Breast epithelium (tissue), 4 donors: ENCODE results near the gene ASCC2. TPM values are rescaled to one million over a fixed set of nuclear protein-coding genes. Genes with fewer than 3 reads are reported as not detected.

ENCODE experiments used
- DNase-seq, 2 donors: peaks; one replicate each; pipeline ENCODE4 v3.0.0-alpha.2; 2019; ENCODE audit warnings: low spot score in 2 of 2
- H3K27ac ChIP-seq, 2 donors: fragments of 200-600 bp; sonication (generic) in 1 of 2; one replicate each; pipeline ENCODE4 v1.5.1; 2016 to 2019; ENCODE audit warnings: mild to moderate bottlenecking in 1 of 2
- H3K27me3 ChIP-seq, 2 donors: fragments of 200-600 bp; sonication (generic) in 1 of 2; one replicate each; pipeline versions ENCODE4 v1.5.1 to v1.6.0; 2017 to 2019; ENCODE audit warnings: control low read depth in 1 of 2, mild to moderate bottlenecking in 1 of 2
- H3K36me3 ChIP-seq: fragments of 200-600 bp; one replicate; pipeline ENCODE4 v1.5.1; 2019
- H3K4me1 ChIP-seq, 2 donors: fragments of 200-600 bp; sonication (generic); one replicate each; pipeline ENCODE4 v1.5.1; 2016 to 2019; ENCODE audit warnings: control low read depth in 1 of 2
- H3K4me3 ChIP-seq, 3 donors: fragments of 200-600 bp; sonication (generic); 1 replicate in 2 of 3; 2 replicates in 1 of 3; pipeline ENCODE4 v1.5.1; 2016 to 2019; ENCODE audit warnings: mild to moderate bottlenecking in 3 of 3, moderate library complexity in 2 of 3
- H3K9me3 ChIP-seq, 2 donors: fragments of 200-600 bp; sonication (generic) in 1 of 2; one replicate each; pipeline ENCODE4 v1.5.1; 2016 to 2019; ENCODE audit warnings: control low read depth in 1 of 2
- POLR2A ChIP-seq: fragments of 450-650 bp; IDR thresholded peaks from one replicate; pipeline ENCODE4 v1.6.1; 2016; ENCODE audit warnings: antibody characterized with exemption, mild to moderate bottlenecking, moderate library complexity
- POLR2AphosphoS5 ChIP-seq, 3 donors: sonication (generic); formaldehyde crosslinking; IDR thresholded peaks; one replicate each; pipeline ENCODE4 v1.6.1; 2017; ENCODE audit warnings: antibody characterized with exemption in 3 of 3
- intact Hi-C: fragments of 100-400 bp; cut with DNase I; formaldehyde crosslinking; loops from one replicate; pipeline ENCODE4 v1.15.1; 2023; ENCODE audit warnings: low total_unique reads
- total RNA-seq, 3 donors: library from RNA; depleted of rRNA; stranded (reverse); fragments of >200 nt; gene quantifications; one replicate each; pipeline ENCODE4 v1.1.0, GENCODE V29; 2016
- TF ChIP-seq, protein P1 (sequence below), 3 donors: fragments of 450-650 bp; IDR thresholded peaks; one replicate each; pipeline ENCODE4 v1.5.1; 2016 to 2017; ENCODE audit warnings: antibody characterized with exemption in 3 of 3, mild to moderate bottlenecking in 3 of 3, moderate library complexity in 3 of 3

ASCC2 gene, protein sequence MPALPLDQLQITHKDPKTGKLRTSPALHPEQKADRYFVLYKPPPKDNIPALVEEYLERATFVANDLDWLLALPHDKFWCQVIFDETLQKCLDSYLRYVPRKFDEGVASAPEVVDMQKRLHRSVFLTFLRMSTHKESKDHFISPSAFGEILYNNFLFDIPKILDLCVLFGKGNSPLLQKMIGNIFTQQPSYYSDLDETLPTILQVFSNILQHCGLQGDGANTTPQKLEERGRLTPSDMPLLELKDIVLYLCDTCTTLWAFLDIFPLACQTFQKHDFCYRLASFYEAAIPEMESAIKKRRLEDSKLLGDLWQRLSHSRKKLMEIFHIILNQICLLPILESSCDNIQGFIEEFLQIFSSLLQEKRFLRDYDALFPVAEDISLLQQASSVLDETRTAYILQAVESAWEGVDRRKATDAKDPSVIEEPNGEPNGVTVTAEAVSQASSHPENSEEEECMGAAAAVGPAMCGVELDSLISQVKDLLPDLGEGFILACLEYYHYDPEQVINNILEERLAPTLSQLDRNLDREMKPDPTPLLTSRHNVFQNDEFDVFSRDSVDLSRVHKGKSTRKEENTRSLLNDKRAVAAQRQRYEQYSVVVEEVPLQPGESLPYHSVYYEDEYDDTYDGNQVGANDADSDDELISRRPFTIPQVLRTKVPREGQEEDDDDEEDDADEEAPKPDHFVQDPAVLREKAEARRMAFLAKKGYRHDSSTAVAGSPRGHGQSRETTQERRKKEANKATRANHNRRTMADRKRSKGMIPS
- total RNA-seq, result 10 to 100 TPM; 37.0 to 60.3 (median 45.8) TPM

DNA sequence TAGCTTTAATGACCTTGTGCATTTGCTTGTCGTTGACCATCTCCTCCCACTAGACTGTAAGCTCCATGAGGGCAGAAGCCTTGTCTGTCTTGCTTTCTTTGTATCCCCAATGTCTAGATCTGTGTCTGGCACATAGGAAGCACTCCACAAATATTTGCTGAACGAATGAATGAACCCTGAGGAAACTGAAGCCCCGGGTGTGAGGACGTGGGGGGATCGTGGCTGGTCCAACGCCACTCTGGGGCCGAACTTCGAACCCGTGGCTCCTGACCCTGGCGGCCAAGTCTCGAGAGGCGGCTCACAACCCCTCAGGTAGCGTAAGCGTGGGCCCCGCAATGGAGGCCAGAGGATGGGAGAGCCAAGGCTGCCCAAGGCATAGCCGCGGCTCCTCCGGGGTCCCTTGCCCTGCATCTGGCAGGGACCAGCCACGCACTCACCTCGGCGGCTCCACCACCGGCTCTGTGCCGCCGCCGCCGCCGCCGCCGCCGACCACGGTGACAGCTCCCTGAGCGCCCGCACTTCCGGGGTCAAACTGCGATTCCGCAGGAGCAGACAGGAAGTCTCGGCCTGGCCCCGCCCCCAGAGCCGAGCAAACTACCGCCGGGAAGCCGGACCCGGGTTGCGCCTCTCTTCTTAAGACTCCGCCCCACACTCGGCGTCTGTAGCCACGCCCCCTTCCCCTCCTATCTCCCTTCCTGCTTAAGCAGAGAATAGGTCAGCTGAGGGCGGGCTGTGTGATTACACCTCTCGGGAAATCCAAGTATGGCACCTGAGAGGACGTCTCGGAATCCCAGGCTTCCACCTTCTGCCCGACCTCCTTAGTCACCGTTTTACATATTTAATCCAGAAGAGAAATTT, at the start of gene ASCC2:
Gene ASCC2 (minus strand): TSS at position 534 of the 858 bp plus-strand sequence. CDS start 5,949 bp downstream, outside the sequence.
- peak within 1 kb of the TSS; percentile 86 to 87 for H3K27ac ChIP-seq
- TF ChIP-seq POLR2AphosphoS5 (IDR thresholded peaks at IDR 0.05) (peak; percentile 51 to 68 (median 63)), POLR2A (peak; percentile 40)
- TF ChIP-seq, protein P1, sequence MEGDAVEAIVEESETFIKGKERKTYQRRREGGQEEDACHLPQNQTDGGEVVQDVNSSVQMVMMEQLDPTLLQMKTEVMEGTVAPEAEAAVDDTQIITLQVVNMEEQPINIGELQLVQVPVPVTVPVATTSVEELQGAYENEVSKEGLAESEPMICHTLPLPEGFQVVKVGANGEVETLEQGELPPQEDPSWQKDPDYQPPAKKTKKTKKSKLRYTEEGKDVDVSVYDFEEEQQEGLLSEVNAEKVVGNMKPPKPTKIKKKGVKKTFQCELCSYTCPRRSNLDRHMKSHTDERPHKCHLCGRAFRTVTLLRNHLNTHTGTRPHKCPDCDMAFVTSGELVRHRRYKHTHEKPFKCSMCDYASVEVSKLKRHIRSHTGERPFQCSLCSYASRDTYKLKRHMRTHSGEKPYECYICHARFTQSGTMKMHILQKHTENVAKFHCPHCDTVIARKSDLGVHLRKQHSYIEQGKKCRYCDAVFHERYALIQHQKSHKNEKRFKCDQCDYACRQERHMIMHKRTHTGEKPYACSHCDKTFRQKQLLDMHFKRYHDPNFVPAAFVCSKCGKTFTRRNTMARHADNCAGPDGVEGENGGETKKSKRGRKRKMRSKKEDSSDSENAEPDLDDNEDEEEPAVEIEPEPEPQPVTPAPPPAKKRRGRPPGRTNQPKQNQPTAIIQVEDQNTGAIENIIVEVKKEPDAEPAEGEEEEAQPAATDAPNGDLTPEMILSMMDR (IDR thresholded peaks at IDR 0.05), result peak in 2 of 3 donors; percentile 29 to 47
- DNase-seq, result peak; percentile 98 to 99
- intact Hi-C loops, result no loop called here
- H3K27me3 ChIP-seq, result no peaks in the 10 kb centered on the region
- H3K4me3 ChIP-seq, result peak within 1 kb of the TSS; percentile 88 to 93 (median 93)
- H3K4me1 ChIP-seq, result peaks cover 0 to 9% of the 10 kb centered on the region in 2 donors
- H3K36me3 ChIP-seq, result no peaks in the 10 kb centered on the region
- no peaks in the 10 kb centered on the region for H3K9me3 ChIP-seq

DNA sequence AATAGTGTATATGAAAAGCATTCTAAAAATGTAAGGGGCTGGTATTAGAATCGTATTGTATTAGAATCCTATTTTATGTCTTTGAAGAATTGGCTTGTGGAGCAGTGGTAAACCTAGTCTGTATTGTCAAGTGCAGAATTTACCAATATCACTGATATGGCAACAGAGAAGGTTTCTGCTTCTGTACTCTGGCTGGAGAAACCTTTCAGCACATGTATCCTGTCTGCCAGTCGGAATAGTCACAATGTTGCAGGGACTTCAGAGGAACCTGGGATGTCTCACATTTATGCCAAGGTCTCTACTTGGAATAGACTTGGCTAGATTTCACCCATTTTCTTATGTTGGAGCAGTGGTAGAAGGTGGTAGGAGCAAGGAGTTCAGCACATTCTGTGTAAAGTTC, 49.3 kb upstream of the ASCC2 start:
- Histone ChIP-seq H3K4me1 (peaks cover 0 to 8% of the 10 kb centered on the region in 2 donors), H3K4me3 (no peak overlapping the region), H3K27me3 (no peaks in the 10 kb centered on the region), H3K36me3 (no peaks in the 10 kb centered on the region), H3K27ac (no peak overlapping the region), H3K9me3 (no peaks in the 10 kb centered on the region)
- DNase-seq, result no peak
- TF ChIP-seq, protein P1 (IDR thresholded peaks at IDR 0.05), result no peak
- no peak for TF ChIP-seq POLR2AphosphoS5 (IDR thresholded peaks at IDR 0.05)
- TF ChIP-seq POLR2A, result no peak
- intact Hi-C loops, result no loop called here

DNA sequence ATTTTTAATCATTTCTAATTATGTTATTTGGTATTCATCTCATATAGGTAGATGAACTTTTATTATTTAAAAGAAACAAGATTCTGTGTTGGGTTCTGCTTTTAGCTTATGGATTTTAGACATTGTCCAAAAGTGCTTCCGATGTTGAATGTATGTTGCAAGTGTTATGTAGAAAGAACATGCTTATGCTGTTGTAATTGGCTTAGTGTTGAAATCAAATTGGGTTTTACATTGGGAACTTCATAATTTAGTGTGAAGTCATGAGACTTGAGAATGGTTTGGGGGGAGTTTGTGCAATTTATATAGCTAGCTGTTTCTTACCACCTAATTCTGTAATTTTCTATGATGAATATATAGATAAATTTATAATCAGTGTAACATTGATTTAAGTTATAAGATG, 48.5 kb upstream of the ASCC2 start:
- H3K27me3 ChIP-seq, result no peaks in the 10 kb centered on the region
- no peak overlapping the region for H3K4me3 ChIP-seq
- intact Hi-C loops, result no loop called here
- no peak overlapping the region for H3K27ac ChIP-seq
- DNase-seq, result no peak
- no peaks in the 10 kb centered on the region for H3K9me3 ChIP-seq
- TF ChIP-seq POLR2A (no peak), POLR2AphosphoS5 (IDR thresholded peaks at IDR 0.05) (no peak)
- TF ChIP-seq, protein P1 (IDR thresholded peaks at IDR 0.05), result no peak
- peaks cover 0 to 8% of the 10 kb centered on the region in 2 donors for H3K4me1 ChIP-seq
- H3K36me3 ChIP-seq, result no peaks in the 10 kb centered on the region

DNA sequence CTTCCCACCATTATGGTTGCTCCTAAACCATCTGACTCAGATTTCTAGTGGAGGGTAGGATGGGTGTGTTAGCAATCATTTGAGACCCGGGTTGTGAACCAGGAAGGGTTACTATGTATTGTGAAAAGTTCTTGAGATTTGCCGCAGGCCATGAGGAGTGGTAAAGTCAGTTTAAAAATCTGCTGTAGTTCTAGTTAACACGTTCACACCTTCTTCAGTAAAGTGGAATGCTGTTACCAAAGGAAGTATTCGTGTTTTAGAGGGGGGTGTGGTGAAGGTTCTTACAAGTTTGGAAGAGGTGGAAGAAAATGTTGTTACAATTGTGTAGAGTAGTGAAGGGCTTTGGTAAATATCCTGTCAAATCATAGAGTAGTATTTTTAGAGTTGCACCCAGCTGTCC, 47.5 kb upstream of the ASCC2 start:
- peaks cover 0 to 8% of the 10 kb centered on the region in 2 donors for H3K4me1 ChIP-seq
- no peak for DNase-seq
- no peaks in the 10 kb centered on the region for H3K27me3 ChIP-seq
- intact Hi-C loops, result no loop called here
- H3K36me3 ChIP-seq, result no peaks in the 10 kb centered on the region
- no peak overlapping the region for H3K27ac ChIP-seq
- H3K9me3 ChIP-seq, result no peaks in the 10 kb centered on the region
- peak overlapping the region in 1 of 3 donors; percentile 20 for H3K4me3 ChIP-seq
- TF ChIP-seq POLR2AphosphoS5 (IDR thresholded peaks at IDR 0.05), result no peak
- no peak for TF ChIP-seq POLR2A

DNA sequence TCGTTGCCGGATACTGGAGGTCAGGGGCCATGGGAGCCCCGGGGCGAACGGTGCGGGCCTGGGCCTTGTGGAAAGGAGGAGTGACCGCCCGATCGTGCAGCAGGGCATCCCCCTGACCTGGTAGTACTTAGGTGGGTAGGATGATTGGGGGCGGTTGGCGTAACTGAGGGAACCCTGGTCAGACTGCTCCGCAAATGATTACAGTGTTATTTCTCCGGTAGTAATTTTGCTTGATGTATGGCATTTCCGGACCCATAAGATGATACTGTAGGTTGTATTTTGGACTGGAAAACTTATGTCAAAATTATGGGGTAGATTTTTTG, 45.7 kb upstream of the ASCC2 start:
- TF ChIP-seq POLR2A (no peak), POLR2AphosphoS5 (IDR thresholded peaks at IDR 0.05) (no peak)
- TF ChIP-seq, protein P1 (IDR thresholded peaks at IDR 0.05), result no peak
- Histone ChIP-seq H3K27me3 (no peaks in the 10 kb centered on the region), H3K27ac (peak overlapping the region; percentile 94 to 98), H3K9me3 (no peaks in the 10 kb centered on the region), H3K36me3 (no peaks in the 10 kb centered on the region), H3K4me3 (peak overlapping the region; percentile 86 to 99 (median 95)), H3K4me1 (peaks cover 0 to 8% of the 10 kb centered on the region in 2 donors)
- no peak for DNase-seq
- intact Hi-C loops, result no loop called here
